GM23248 (cell line): ENCODE data around the gene PIBF1. TPM values are rescaled to one million over a fixed set of nuclear protein-coding genes. Genes with fewer than 3 reads are reported as not detected.

ENCODE experiments used
- DNase-seq: peaks from one replicate; pipeline ENCODE4 v3.0.0-alpha.2; 2015
- H2AFZ ChIP-seq: fragments of 200-600 bp; sonication (generic); 2 replicates; pipeline ENCODE4 v1.6.1; 2016; ENCODE audit warnings: antibody characterized with exemption
- H3F3A ChIP-seq: fragments of 200-600 bp; sonication (generic); 2 replicates; pipeline ENCODE4 v1.6.1; 2016; ENCODE audit warnings: mild to moderate bottlenecking, antibody characterized with exemption, mixed run types; ENCODE audit not compliant: insufficient read depth
- H3K27ac ChIP-seq: fragments of 200-600 bp; sonication (generic); 2 replicates; pipeline ENCODE4 v1.5.1; 2016; ENCODE audit warnings: mild to moderate bottlenecking
- H3K27me3 ChIP-seq: fragments of 200-600 bp; sonication (generic); replicated peaks from 2 replicates; pipeline ENCODE4 v1.6.1; 2016; ENCODE audit warnings: mild to moderate bottlenecking; ENCODE audit not compliant: insufficient read depth
- H3K36me3 ChIP-seq: fragments of 200-600 bp; sonication (generic); 2 replicates; pipeline ENCODE4 v1.6.1; 2016; ENCODE audit warnings: low read depth, mild to moderate bottlenecking
- H3K4me1 ChIP-seq: fragments of 200-600 bp; sonication (generic); 2 replicates; pipeline ENCODE4 v1.6.1; 2016; ENCODE audit warnings: mild to moderate bottlenecking; ENCODE audit not compliant: insufficient read depth
- H3K4me2 ChIP-seq: fragments of 200-600 bp; sonication (generic); one replicate; pipeline ENCODE4 v1.6.1; 2016; ENCODE audit warnings: mild to moderate bottlenecking; ENCODE audit not compliant: unreplicated experiment
- H3K4me3 ChIP-seq: fragments of 200-600 bp; sonication (generic); 2 replicates; pipeline ENCODE4 v1.5.1; 2016; ENCODE audit warnings: mild to moderate bottlenecking
- H3K79me2 ChIP-seq: fragments of 200-600 bp; sonication (generic); 2 replicates; pipeline ENCODE4 v1.6.1; 2016; ENCODE audit warnings: mild to moderate bottlenecking; ENCODE audit not compliant: insufficient read depth
- H3K9ac ChIP-seq: fragments of 200-600 bp; sonication (generic); 2 replicates; pipeline ENCODE4 v1.6.1; 2016; ENCODE audit warnings: mild to moderate bottlenecking
- H3K9me2 ChIP-seq: fragments of 200-600 bp; sonication (generic); 2 replicates; pipeline ENCODE4 v1.6.1; 2016; ENCODE audit warnings: mixed run types, mild to moderate bottlenecking, moderate library complexity; ENCODE audit not compliant: insufficient read depth
- H3K9me3 ChIP-seq: fragments of 200-600 bp; sonication (generic); one replicate; pipeline ENCODE4 v1.6.1; 2017; ENCODE audit warnings: low read depth
- H4K20me1 ChIP-seq: fragments of 200-600 bp; sonication (generic); 2 replicates; pipeline ENCODE4 v1.6.0; 2016; ENCODE audit not compliant: insufficient read depth
- EZH2 ChIP-seq: fragments of 200-600 bp; sonication (generic); IDR thresholded peaks from 2 replicates; pipeline ENCODE4 v1.6.1; 2018; ENCODE audit warnings: antibody characterized with exemption, mild to moderate bottlenecking; ENCODE audit not compliant: insufficient read depth, poor library complexity, severe bottlenecking
- EZH2phosphoT487 ChIP-seq: fragments of 200-600 bp; sonication (generic); IDR thresholded peaks from 2 replicates; pipeline ENCODE4 v1.6.1; 2018; ENCODE audit warnings: antibody characterized with exemption, moderate library complexity, mild to moderate bottlenecking, low read depth; ENCODE audit not compliant: insufficient read depth
- WGBS, 2 experiments: methylation state at CpG; one replicate each; pipeline ENCODE4 v1.1.6; 2015 to 2017; ENCODE audit warnings: low lambda C conversion rate in 2 of 2, low coverage in 1 of 2; ENCODE audit errors: missing lambda C conversion rate in 2 of 2; 5-methylcytosine and 5-hydroxymethylcytosine counted together
- in situ Hi-C: fragments of 300-500 bp; cut with MboI; formaldehyde crosslinking; loops from 2 replicates; pipeline ENCODE4 v1.15.0; 2020
- polyA plus RNA-seq: library from polyadenylated mRNA; unstranded; fragments of >200 nt; fragmentation: Nextera tagmentation; extraction: Ambion mirVana; gene quantifications from 2 replicates; pipeline ENCODE4 v1.2.1, GENCODE V29; 2016
- total RNA-seq: library from RNA; depleted of rRNA; stranded (reverse); fragments of >200 nt; shearing (Covaris generic); gene quantifications from 2 replicates; pipeline ENCODE4 v1.2.3, GENCODE V29; 2014

PIBF1 gene
- total and polyA plus RNA-seq, 2 experiments from 2014 or later = 15.2 to 17.0 TPM

GRCh38 chr13:72985610-72986009 is 203.7 kb downstream of the PIBF1 start:
- WGBS, 2 experiments = 73 to 75% methylated on average over 1 of the region's 1 CpG
- no peak overlapping the region for H3K27ac ChIP-seq
- no peak overlapping the region for H3K9ac ChIP-seq
- H3K4me2 ChIP-seq = no peak overlapping the region
- H4K20me1 ChIP-seq = no peaks in the 10 kb centered on the region
- H3K4me1 ChIP-seq = peaks cover 21% of the 10 kb centered on the region
- H3F3A ChIP-seq = peaks cover 30% of the 10 kb centered on the region
- no peaks in the 10 kb centered on the region for H3K36me3 ChIP-seq
- no peaks in the 10 kb centered on the region for H3K9me2 ChIP-seq
- in situ Hi-C loops = no loop called here
- H3K4me3 ChIP-seq = no peak overlapping the region
- H3K79me2 ChIP-seq = no peaks in the 10 kb centered on the region
- H3K27me3 ChIP-seq = no peaks in the 10 kb centered on the region
- TF ChIP-seq EZH2phosphoT487 = no peak
- no peak for TF ChIP-seq EZH2
- no peaks in the 10 kb centered on the region for H3K9me3 ChIP-seq
- H2AFZ ChIP-seq = no peak overlapping the region
- no peak for DNase-seq

GRCh38 chr13:72986197-72986596 is 204.3 kb downstream of the PIBF1 start:
- H3K9ac ChIP-seq = no peak overlapping the region
- H3K27ac ChIP-seq = no peak overlapping the region
- no peak for DNase-seq
- no peaks in the 10 kb centered on the region for H3K9me3 ChIP-seq
- no peak overlapping the region for H3K4me2 ChIP-seq
- H3K4me1 ChIP-seq = peaks cover 21% of the 10 kb centered on the region
- no peaks in the 10 kb centered on the region for H3K79me2 ChIP-seq
- H3K27me3 ChIP-seq = no peaks in the 10 kb centered on the region
- H4K20me1 ChIP-seq = no peaks in the 10 kb centered on the region
- H3K9me2 ChIP-seq = no peaks in the 10 kb centered on the region
- in situ Hi-C loops = no loop called here
- no peak overlapping the region for H2AFZ ChIP-seq
- H3F3A ChIP-seq = peaks cover 29% of the 10 kb centered on the region
- no peaks in the 10 kb centered on the region for H3K36me3 ChIP-seq
- H3K4me3 ChIP-seq = no peak overlapping the region
- TF ChIP-seq EZH2phosphoT487 = no peak
- TF ChIP-seq EZH2 = no peak
- WGBS, 2 experiments = 100% methylated on average over 1 of the region's 1 CpG

- no peaks in the 10 kb centered on the region; the same call in 1 of the 2 replicates for H3K36me3 ChIP-seq
- no peak overlapping the region for H3K4me2 ChIP-seq
- H3K4me1 ChIP-seq = no peaks in the 10 kb centered on the region
- no peak for TF ChIP-seq EZH2phosphoT487
- TF ChIP-seq EZH2 = no peak
- no peak overlapping the region for H3K4me3 ChIP-seq
- no peak for DNase-seq
- H3K27me3 ChIP-seq = no peaks in the 10 kb centered on the region
- no peak overlapping the region for H2AFZ ChIP-seq
- WGBS, 2 experiments = 39 to 40% methylated on average over 3 of the region's 3 CpGs
- no peaks in the 10 kb centered on the region for H3K9me3 ChIP-seq
- H3K9me2 ChIP-seq = no peaks in the 10 kb centered on the region
- no peaks in the 10 kb centered on the region for H3K79me2 ChIP-seq
- H4K20me1 ChIP-seq = no peaks in the 10 kb centered on the region
- H3F3A ChIP-seq = no peaks in the 10 kb centered on the region
- in situ Hi-C loops = no loop called here
- H3K9ac ChIP-seq = no peak overlapping the region
- no peak overlapping the region for H3K27ac ChIP-seq
These were observed 209.0 kb downstream of the PIBF1 start for GRCh38 chr13:72990953-72991352.

- no peak overlapping the region for H3K9ac ChIP-seq
- H3F3A ChIP-seq = no peaks in the 10 kb centered on the region
- no peak for DNase-seq
- no peaks in the 10 kb centered on the region for H3K4me1 ChIP-seq
- no peaks in the 10 kb centered on the region for H4K20me1 ChIP-seq
- no peaks in the 10 kb centered on the region for H3K27me3 ChIP-seq
- H3K27ac ChIP-seq = no peak overlapping the region
- no peaks in the 10 kb centered on the region for H3K79me2 ChIP-seq
- no peak overlapping the region for H3K4me2 ChIP-seq
- no peaks in the 10 kb centered on the region for H3K9me2 ChIP-seq
- H3K36me3 ChIP-seq = no peaks in the 10 kb centered on the region
- TF ChIP-seq EZH2phosphoT487 = no peak
- TF ChIP-seq EZH2 = no peak
- H3K9me3 ChIP-seq = no peaks in the 10 kb centered on the region
- no peak overlapping the region for H2AFZ ChIP-seq
- no peak overlapping the region for H3K4me3 ChIP-seq
- 94 to 96% methylated on average over 4 of the region's 4 CpGs for WGBS, 2 experiments
- in situ Hi-C loops = no loop called here
These were observed 216.1 kb downstream of the PIBF1 start for GRCh38 chr13:72998012-72998411.
